Astrocyte (in vitro differentiated cells and primary cell): ENCODE measurements around the gene CABLES1. TPM values are rescaled to one million over a fixed set of nuclear protein-coding genes. Genes with fewer than 3 reads are reported as not detected.

Experiments
- DNase-seq: peaks from one replicate; pipeline ENCODE4 v3.0.0-alpha.2; 2010; ENCODE audit warnings: low read depth
- FAIRE-seq: peaks from 2 replicates; lab custom pipeline; 2011; peaks lifted over from hg19 to GRCh38; lab: Jason Lieb, UNC
- H2AFZ ChIP-seq: 2 replicates; pipeline ENCODE4 v1.6.0; 2012; ENCODE audit warnings: low read depth, low read length, inconsistent platforms
- H3K27ac ChIP-seq: 2 replicates; pipeline ENCODE4 v1.5.1; 2011; ENCODE audit warnings: low read depth, low read length, inconsistent platforms
- H3K27me3 ChIP-seq: 2 replicates; pipeline ENCODE4 v1.6.0; 2011; ENCODE audit warnings: low read length, inconsistent platforms; ENCODE audit not compliant: insufficient read depth
- H3K36me3 ChIP-seq: 2 replicates; pipeline ENCODE4 v1.5.1; 2011; ENCODE audit warnings: low read length, inconsistent platforms; ENCODE audit not compliant: insufficient read depth
- H3K4me1 ChIP-seq: 2 replicates; pipeline ENCODE4 v1.5.1; 2011; ENCODE audit warnings: low read length, inconsistent platforms; ENCODE audit not compliant: insufficient read depth
- H3K4me2 ChIP-seq: 2 replicates; pipeline ENCODE4 v1.6.0; 2012; ENCODE audit warnings: low read length, inconsistent platforms
- H3K4me3 ChIP-seq: 2 replicates; pipeline ENCODE4 v1.5.1; 2011; ENCODE audit warnings: low read depth, mild to moderate bottlenecking, low read length, inconsistent platforms; ENCODE audit not compliant: insufficient read depth
- H3K79me2 ChIP-seq: 2 replicates; pipeline ENCODE4 v1.6.0; 2012; ENCODE audit warnings: mild to moderate bottlenecking, low read length, inconsistent platforms; ENCODE audit not compliant: insufficient read depth
- H3K9ac ChIP-seq: 2 replicates; pipeline ENCODE4 v1.6.0; 2012; ENCODE audit warnings: mild to moderate bottlenecking, low read length, inconsistent platforms
- H3K9me3 ChIP-seq: 2 replicates; pipeline ENCODE4 v1.5.1; 2012; ENCODE audit warnings: low read depth, mild to moderate bottlenecking, low read length, inconsistent platforms; ENCODE audit not compliant: insufficient read depth
- H4K20me1 ChIP-seq: 2 replicates; pipeline ENCODE4 v1.6.0; 2012; ENCODE audit warnings: low read length, inconsistent platforms; ENCODE audit not compliant: insufficient read depth
- H3K27ac Mint-ChIP-seq: one replicate; pipeline ENCODE4 v1.8.0; 2021; ENCODE audit warnings: mild to moderate bottlenecking, mixed read lengths; ENCODE audit not compliant: unreplicated experiment
- H3K27me3 Mint-ChIP-seq: one replicate; pipeline ENCODE4 v1.8.0; 2021; ENCODE audit warnings: low read depth, mixed read lengths; ENCODE audit not compliant: unreplicated experiment
- H3K36me3 Mint-ChIP-seq: one replicate; pipeline ENCODE4 v1.8.0; 2021; ENCODE audit warnings: low read depth, mixed read lengths; ENCODE audit not compliant: unreplicated experiment
- H3K4me1 Mint-ChIP-seq: one replicate; pipeline ENCODE4 v1.8.0; 2021; ENCODE audit warnings: low read depth, mixed read lengths; ENCODE audit not compliant: unreplicated experiment
- H3K4me3 Mint-ChIP-seq: one replicate; pipeline ENCODE4 v1.8.0; 2021; ENCODE audit warnings: mild to moderate bottlenecking, moderate library complexity, mixed read lengths; ENCODE audit not compliant: unreplicated experiment
- H3K9me3 Mint-ChIP-seq: one replicate; pipeline ENCODE4 v1.8.0; 2021; ENCODE audit warnings: mild to moderate bottlenecking, mixed read lengths; ENCODE audit not compliant: unreplicated experiment
- CTCF ChIP-seq: IDR thresholded peaks from 2 replicates; pipeline ENCODE4 v1.5.1; 2011; ENCODE audit warnings: low read depth, mild to moderate bottlenecking, inconsistent platforms, low read length, moderate library complexity; ENCODE audit not compliant: insufficient read depth
- EZH2 ChIP-seq: IDR thresholded peaks from 2 replicates; pipeline ENCODE4 v1.6.1; 2012; ENCODE audit warnings: mild to moderate bottlenecking, low read length, inconsistent platforms; ENCODE audit not compliant: insufficient read depth
- total RNA-seq: library from RNA; stranded (reverse); gene quantifications from 2 replicates; pipeline ENCODE4 v1.2.1, GENCODE V29; 2021

Gene CABLES1
- total RNA-seq, 1 donor from 2014 or later = 14.5 TPM

GRCh38 chr18:23182606-23183005 is 47.3 kb downstream of the CABLES1 start:
- peaks cover 5% of the 10 kb centered on the region for H3K79me2 ChIP-seq
- no peak for TF ChIP-seq CTCF
- TF ChIP-seq EZH2 = no peak
- H3K4me3 ChIP-seq = no peak overlapping the region
- no peaks in the 10 kb centered on the region for H3K27me3 ChIP-seq
- Mint-ChIP-seq H3K27me3 (no peaks in the 10 kb centered on the region), H3K4me1 (peaks cover 26% of the 10 kb centered on the region), H3K27ac (peak overlapping the region; percentile 93), H3K9me3 (no peaks in the 10 kb centered on the region), H3K36me3 (peaks cover 4% of the 10 kb centered on the region), H3K4me3 (no peak overlapping the region)
- no peak overlapping the region for H3K27ac ChIP-seq
- H3K4me2 ChIP-seq = no peak overlapping the region
- no peak overlapping the region for H2AFZ ChIP-seq
- no peak overlapping the region for H3K9ac ChIP-seq
- H4K20me1 ChIP-seq = peaks cover 4% of the 10 kb centered on the region
- DNase-seq (no peak), FAIRE-seq (no peak)
- peaks cover 12% of the 10 kb centered on the region for H3K4me1 ChIP-seq
- no peaks in the 10 kb centered on the region for H3K9me3 ChIP-seq
- no peaks in the 10 kb centered on the region for H3K36me3 ChIP-seq

- no peaks in the 10 kb centered on the region for H3K27me3 Mint-ChIP-seq
Observed at GRCh38 chr18:23183411-23184150, 48.3 kb downstream of the CABLES1 start.

More at GRCh38 chr18:23183411-23184150, 48.3 kb downstream of the CABLES1 start:
- Histone ChIP-seq H2AFZ (no peak overlapping the region), H3K4me1 (peaks cover 12% of the 10 kb centered on the region), H3K36me3 (no peaks in the 10 kb centered on the region), H3K4me2 (peak overlapping the region; percentile 0), H3K27me3 (no peaks in the 10 kb centered on the region), H3K4me3 (no peak overlapping the region), H3K27ac (no peak overlapping the region), H4K20me1 (peaks cover 4% of the 10 kb centered on the region), H3K9ac (no peak overlapping the region), H3K9me3 (no peaks in the 10 kb centered on the region), H3K79me2 (peaks cover 5% of the 10 kb centered on the region)
- H3K4me3 Mint-ChIP-seq = no peak overlapping the region
- DNase-seq (peak; percentile 94), FAIRE-seq (peak; percentile 5)
- peaks cover 2% of the 10 kb centered on the region for H3K36me3 Mint-ChIP-seq
- TF ChIP-seq EZH2 (no peak), CTCF (no peak)
- H3K27ac Mint-ChIP-seq = peak overlapping the region; percentile 93
- no peaks in the 10 kb centered on the region for H3K9me3 Mint-ChIP-seq
- H3K4me1 Mint-ChIP-seq = peaks cover 33% of the 10 kb centered on the region
